Measurements from ENCODE around the gene ZNF365.

Gene ZNF365

GRCh38 chr10:62413048-62413447 is 38.9 kb downstream of the ZNF365 start:
- H3K4me3 ChIP-seq (replicated peaks; ENCODE audit: low read depth, low read length) = no peak overlapping the region
- no peak for DNase-seq (ENCODE audit: extremely low read depth, low read depth)
- TF ChIP-seq CTCF (IDR thresholded peaks at IDR 0.05; ENCODE audit: low read depth, low read length, missing control alignments) = no peak

DNA sequence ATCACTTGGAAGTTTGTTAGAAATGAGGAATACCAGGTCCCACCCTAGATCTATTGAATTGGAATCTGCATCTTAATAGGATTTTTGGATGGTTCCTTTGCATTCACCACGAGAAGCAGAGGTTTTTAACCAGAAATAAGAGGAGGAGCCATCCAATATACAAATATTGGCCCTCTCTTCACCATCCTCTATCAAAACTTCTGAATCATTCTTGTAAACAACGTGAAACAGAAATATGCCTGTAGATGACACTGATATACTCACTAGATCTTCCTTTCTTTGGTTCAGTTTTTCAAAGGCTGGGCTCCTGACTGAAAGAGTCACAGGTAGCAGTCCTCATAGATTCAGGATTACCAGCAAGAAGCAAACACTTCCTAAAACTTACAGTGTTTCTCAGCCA is 39.5 kb downstream of the ZNF365 start:
- DNase-seq (ENCODE audit: extremely low read depth, low read depth) = no peak
- H3K4me3 ChIP-seq (replicated peaks; ENCODE audit: low read depth, low read length) = no peak overlapping the region
- no peak for TF ChIP-seq CTCF (IDR thresholded peaks at IDR 0.05; ENCODE audit: low read depth, low read length, missing control alignments)

DNA sequence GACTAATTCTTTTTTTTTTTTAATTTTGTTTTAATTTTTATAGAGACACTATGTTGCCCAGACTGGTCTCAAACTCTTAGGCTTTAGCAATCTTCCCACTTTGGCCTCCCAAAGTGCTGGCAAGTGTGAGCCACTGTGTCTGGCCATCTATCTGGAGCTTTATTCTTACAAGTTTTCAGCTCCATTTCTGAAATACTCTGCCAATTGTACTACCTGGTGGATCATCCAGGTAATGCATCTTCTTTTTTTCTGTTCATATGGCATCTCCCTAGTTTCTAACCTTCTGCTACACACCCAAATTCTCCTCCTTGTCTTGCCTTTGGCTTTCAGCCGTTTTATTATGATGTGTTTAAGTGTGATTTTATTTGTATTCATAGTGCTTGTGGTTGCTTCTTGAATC is 40.2 kb downstream of the ZNF365 start:
- DNase-seq (ENCODE audit: extremely low read depth, low read depth) = no peak
- no peak overlapping the region for H3K4me3 ChIP-seq (replicated peaks; ENCODE audit: low read depth, low read length)
- TF ChIP-seq CTCF (IDR thresholded peaks at IDR 0.05; ENCODE audit: low read depth, low read length, missing control alignments) = no peak

DNA sequence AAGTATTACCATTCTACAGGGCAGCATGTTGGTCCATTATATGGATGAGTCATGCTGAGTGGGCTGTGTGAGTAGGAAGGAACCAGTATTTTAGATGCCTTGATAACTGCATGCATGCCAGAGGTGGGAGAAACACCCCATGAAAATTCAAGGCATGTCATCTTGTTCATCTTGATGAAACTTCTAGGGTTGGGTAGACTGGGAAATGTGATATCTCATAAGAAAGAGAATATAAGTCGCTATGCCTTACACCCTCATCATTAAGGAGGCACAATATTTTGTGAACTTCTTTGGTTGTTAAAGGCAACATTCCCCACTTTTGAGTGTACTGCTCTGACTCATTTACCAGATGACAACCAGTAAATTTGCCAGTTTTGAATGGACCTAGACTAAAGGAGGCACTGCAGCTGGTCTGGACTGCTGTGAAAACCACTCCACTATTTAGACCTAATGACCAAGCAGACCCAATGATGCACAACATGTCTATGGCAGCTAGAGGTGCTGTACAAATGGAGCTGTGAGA is 48.0 kb downstream of the ZNF365 start:
- DNase-seq (ENCODE audit: extremely low read depth, low read depth) = peak; percentile 81
- peak; percentile 23 for TF ChIP-seq CTCF (IDR thresholded peaks at IDR 0.05; ENCODE audit: low read depth, low read length, missing control alignments)
- H3K4me3 ChIP-seq (replicated peaks; ENCODE audit: low read depth, low read length) = no peak overlapping the region

- no peak for DNase-seq (ENCODE audit: extremely low read depth, low read depth)
Measured at GRCh38 chr10:62424026-62424425, 49.9 kb downstream of the ZNF365 start.

DNA sequence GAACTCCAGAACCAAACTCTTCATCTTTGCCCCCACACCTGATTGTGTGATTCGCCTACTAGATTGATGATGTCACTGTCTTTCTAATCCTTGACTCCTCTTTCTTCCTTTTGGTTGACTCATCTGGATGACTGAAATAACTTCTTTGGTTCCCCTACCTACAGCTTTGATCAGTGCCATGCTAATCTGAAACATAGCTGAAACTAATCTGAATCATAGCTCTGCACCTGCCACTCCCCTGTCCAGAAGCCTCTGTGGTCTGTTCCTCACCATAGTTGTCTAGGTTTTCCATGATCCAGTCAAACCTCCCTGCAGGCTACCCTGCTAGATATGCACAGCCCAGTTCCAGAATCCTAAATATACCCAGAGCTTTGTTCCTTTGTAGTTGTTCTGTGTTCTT is 51.9 kb downstream of the ZNF365 start:
- no peak overlapping the region for H3K4me3 ChIP-seq (replicated peaks; ENCODE audit: low read depth, low read length)
- DNase-seq (ENCODE audit: extremely low read depth, low read depth) = peak; percentile 20
- TF ChIP-seq CTCF (IDR thresholded peaks at IDR 0.05; ENCODE audit: low read depth, low read length, missing control alignments) = no peak

More at GRCh38 chr10:62424026-62424425, 49.9 kb downstream of the ZNF365 start:
- TF ChIP-seq CTCF (IDR thresholded peaks at IDR 0.05; ENCODE audit: low read depth, low read length, missing control alignments) = no peak
- no peak overlapping the region for H3K4me3 ChIP-seq (replicated peaks; ENCODE audit: low read depth, low read length)

GRCh38 chr10:62426600-62426999 is 52.4 kb downstream of the ZNF365 start:
- no peak for TF ChIP-seq CTCF (IDR thresholded peaks at IDR 0.05; ENCODE audit: low read depth, low read length, missing control alignments)
- H3K4me3 ChIP-seq (replicated peaks; ENCODE audit: low read depth, low read length) = no peak overlapping the region
- no peak for DNase-seq (ENCODE audit: extremely low read depth, low read depth)

All from HFF-Myc (cell line).